IMR-90 (cell line): ENCODE data around the gene SWI5. TPM values are rescaled to one million over a fixed set of nuclear protein-coding genes. Genes with fewer than 3 reads are reported as not detected.
A peak's percentile ranks its signal among the peaks of the same experiment; 100 is the strongest.

Source experiments
- ATAC-seq: fragments of 200-7000 bp; cut with Tn5 transposase; 2 replicates; pipeline ENCODE4 v1.9.1; 2020; ENCODE audit warnings: low read depth, mild to moderate bottlenecking, moderate library complexity
- BruUV-seq: library from RNA; stranded (reverse); fragments of 400-500 nt; replicated peaks from 2 replicates; lab custom pipeline; 2021; lab: Mats Ljungman, UMichigan
- CTCF ChIA-PET: fragments of 300-600 bp; formaldehyde crosslinking; extraction: SDS; loops from one replicate; lab custom pipeline; 2021; ENCODE audit warnings: antibody characterized with exemption; lab: Yijun Ruan, JAX
- POLR2A ChIA-PET: fragments of 300-600 bp; sonication (Branson Sonifier 250); formaldehyde crosslinking; loops from one replicate; lab custom pipeline; 2022; ENCODE audit warnings: antibody characterized with exemption; ENCODE audit not compliant: unreplicated experiment; lab: Charles Lee
- DNase-seq: peaks from one replicate; pipeline ENCODE4 v3.0.0; 2013
- H2AFZ ChIP-seq: replicated peaks from 2 replicates; pipeline ENCODE3; 2013; ENCODE audit warnings: low read length, mild to moderate bottlenecking; ENCODE audit not compliant: poor library complexity
- H2AK5ac ChIP-seq: 2 replicates; pipeline ENCODE4 v1.6.1; 2013; ENCODE audit warnings: low read depth, low read length, inconsistent platforms
- H2AK9ac ChIP-seq: replicated peaks from 2 replicates; pipeline ENCODE3; 2013; ENCODE audit warnings: mild to moderate bottlenecking, low read depth, low read length, moderate library complexity; ENCODE audit not compliant: poor library complexity
- H2BK120ac ChIP-seq: 2 replicates; pipeline ENCODE4 v1.6.1; 2013; ENCODE audit warnings: low read depth, low read length, inconsistent platforms
- H2BK15ac ChIP-seq: 3 replicates; pipeline ENCODE4 v1.6.1; 2013; ENCODE audit warnings: low read depth, low read length, inconsistent platforms
- H2BK20ac ChIP-seq: 2 replicates; pipeline ENCODE4 v1.6.1; 2013; ENCODE audit warnings: low read depth, mild to moderate bottlenecking, inconsistent platforms, low read length, moderate library complexity
- H2BK5ac ChIP-seq: 2 replicates; pipeline ENCODE4 v1.6.1; 2013; ENCODE audit warnings: mild to moderate bottlenecking, low read depth, low read length, inconsistent platforms; ENCODE audit not compliant: poor library complexity, severe bottlenecking
- H3K14ac ChIP-seq: replicated peaks from 2 replicates; pipeline ENCODE4 v1.6.1; 2013; ENCODE audit warnings: low read depth, low read length, inconsistent platforms
- H3K18ac ChIP-seq: 2 replicates; pipeline ENCODE4 v1.6.1; 2013; ENCODE audit warnings: low read depth, low read length, control low read depth
- H3K23ac ChIP-seq: 2 replicates; pipeline ENCODE4 v1.6.1; 2013; ENCODE audit warnings: low read depth, low read length, inconsistent platforms
- H3K27ac ChIP-seq: 2 replicates; pipeline ENCODE4 v1.5.1; 2013; ENCODE audit warnings: mild to moderate bottlenecking, control low read depth, low read length; ENCODE audit not compliant: insufficient read depth
- H3K27me3 ChIP-seq: 2 replicates; pipeline ENCODE4 v1.6.1; 2013; ENCODE audit warnings: low read length; ENCODE audit not compliant: control insufficient read depth, insufficient read depth
- H3K36me3 ChIP-seq: 2 replicates; pipeline ENCODE4 v1.6.1; 2013; ENCODE audit warnings: low read length, mixed read lengths; ENCODE audit not compliant: control insufficient read depth, insufficient read depth
- H3K4ac ChIP-seq: 2 replicates; pipeline ENCODE4 v1.6.1; 2013; ENCODE audit warnings: low read depth, low read length, inconsistent platforms
- H3K4me1 ChIP-seq: 2 replicates; pipeline ENCODE4 v1.6.1; 2013; ENCODE audit warnings: low read length, mixed read lengths; ENCODE audit not compliant: control insufficient read depth, insufficient read depth
- H3K4me2 ChIP-seq: 2 replicates; pipeline ENCODE4 v1.6.1; 2013; ENCODE audit warnings: low read depth, mild to moderate bottlenecking, control low read depth, low read length, moderate library complexity
- H3K4me3 ChIP-seq: 2 replicates; pipeline ENCODE4 v1.5.1; 2013; ENCODE audit warnings: low read depth, mild to moderate bottlenecking, control low read depth, low read length, moderate library complexity; ENCODE audit not compliant: insufficient read depth
- H3K56ac ChIP-seq: 2 replicates; pipeline ENCODE4 v1.6.1; 2013; ENCODE audit warnings: low read length, inconsistent platforms; ENCODE audit not compliant: insufficient read depth; ENCODE audit errors: extremely low read depth
- H3K79me1 ChIP-seq, 2 experiments: 2 replicates each; pipeline ENCODE4 v1.6.1; 2013; ENCODE audit warnings: low read length in 2 of 2, inconsistent platforms in 1 of 2, low read depth in 1 of 2
- H3K9ac ChIP-seq: 2 replicates; pipeline ENCODE4 v1.6.1; 2013; ENCODE audit warnings: low read depth, low read length, control low read depth
- H3K9me1 ChIP-seq: 2 replicates; pipeline ENCODE4 v1.6.1; 2013; ENCODE audit warnings: low read length, inconsistent platforms; ENCODE audit not compliant: insufficient read depth
- H3K9me3 ChIP-seq: 2 replicates; pipeline ENCODE4 v1.6.1; 2013; ENCODE audit warnings: low read length; ENCODE audit not compliant: control insufficient read depth, insufficient read depth
- H4K20me1 ChIP-seq: 2 replicates; pipeline ENCODE4 v1.6.1; 2013; ENCODE audit warnings: low read length, inconsistent platforms; ENCODE audit not compliant: insufficient read depth
- H4K5ac ChIP-seq: 2 replicates; pipeline ENCODE4 v1.6.1; 2013; ENCODE audit warnings: mild to moderate bottlenecking, low read depth, low read length, control low read depth
- H4K8ac ChIP-seq, 2 experiments: 2 replicates each; pipeline ENCODE4 v1.6.1; 2013; ENCODE audit warnings: low read depth in 2 of 2, low read length in 2 of 2, control low read depth in 1 of 2, inconsistent platforms in 1 of 2
- H4K91ac ChIP-seq: 2 replicates; pipeline ENCODE4 v1.6.1; 2013; ENCODE audit warnings: low read depth, low read length, inconsistent platforms; ENCODE audit not compliant: insufficient read depth
- BHLHE40 ChIP-seq: fragments of 150-350 bp; IDR thresholded peaks from 2 replicates; pipeline ENCODE4 v1.6.1; 2016; ENCODE audit warnings: mild to moderate bottlenecking, low read depth, low read length
- CEBPB ChIP-seq: IDR thresholded peaks from 2 replicates; pipeline ENCODE4 v1.6.1; 2012; ENCODE audit warnings: low read depth, low read length, improper control_type of control experiment
- CHD1 ChIP-seq: IDR thresholded peaks from 2 replicates; pipeline ENCODE4 v1.6.1; 2012; ENCODE audit warnings: low read depth, low read length, improper control_type of control experiment
- FOS ChIP-seq: fragments of 150-350 bp; IDR thresholded peaks from 2 replicates; pipeline ENCODE4 v1.6.1; 2016; ENCODE audit warnings: low read depth, low read length
- MXI1 ChIP-seq: IDR thresholded peaks from 2 replicates; pipeline ENCODE4 v1.6.1; 2012; ENCODE audit warnings: low read depth, mild to moderate bottlenecking, low read length, moderate library complexity, borderline replicate concordance
- NFE2L2 ChIP-seq: fragments of 150-350 bp; IDR thresholded peaks from 2 replicates; pipeline ENCODE4 v1.6.1; 2016; ENCODE audit warnings: low read depth, mild to moderate bottlenecking, low read length
- RAD21 ChIP-seq: IDR thresholded peaks from 2 replicates; pipeline ENCODE4 v1.6.1; 2012; ENCODE audit warnings: low read length, improper control_type of control experiment
- RCOR1 ChIP-seq: IDR thresholded peaks from 2 replicates; pipeline ENCODE4 v1.6.1; 2012; ENCODE audit warnings: mild to moderate bottlenecking, low read length, improper control_type of control experiment; ENCODE audit not compliant: insufficient replicate concordance
- RFX5 ChIP-seq: IDR thresholded peaks from 2 replicates; pipeline ENCODE4 v1.8.0; 2012; ENCODE audit warnings: low read depth, mild to moderate bottlenecking, low read length, moderate library complexity
- WGBS, 2 experiments: methylation state at CpG; one replicate each; pipeline versions ENCODE4 v1.1.5 to v1.1.7; 2013; ENCODE audit warnings: missing lambda C conversion rate in 2 of 2; ENCODE audit not compliant: insufficient read length in 1 of 2; ENCODE audit errors: extremely low coverage in 2 of 2; 5-methylcytosine and 5-hydroxymethylcytosine counted together
- dilution Hi-C: fragments of 300-500 bp; cut with HindIII; formaldehyde crosslinking; loops from one replicate; pipeline ENCODE4 v1.14.3; 2018; ENCODE audit warnings: low sequenced_read_pairs; ENCODE audit not compliant: unreplicated experiment
- in situ Hi-C: fragments of 300-500 bp; cut with MboI; formaldehyde crosslinking; loops from 3 replicates; pipeline ENCODE4 v1.14.3; 2019; ENCODE audit warnings: low sequenced_read_pairs, inconsistent platforms, mixed read lengths
- intact Hi-C: fragments of 100-400 bp; cut with micrococcal nuclease; formaldehyde crosslinking; loops from 2 replicates; pipeline ENCODE4 v1.10.0; 2022
- polyA plus RNA-seq, 3 experiments: library from polyadenylated mRNA; depleted of rRNA; stranded (reverse); fragments of >200 nt; gene quantifications; 2 replicates each; pipeline ENCODE4 v1.2.3, GENCODE V29; 2012; ENCODE audit warnings: low replicate concordance in 1 of 3
- total RNA-seq: library from RNA; depleted of rRNA; stranded (reverse); fragments of >200 nt; gene quantifications from 2 replicates; pipeline ENCODE4 v1.2.3, GENCODE V29; 2012
- TF ChIP-seq, protein P1 (sequence below): conservative IDR thresholded peaks from 2 replicates; pipeline ENCODE4 v1.5.1; 2012; ENCODE audit warnings: mild to moderate bottlenecking, low read depth, low read length, improper control_type of control experiment

Gene SWI5
- total and polyA plus RNA-seq, 2 of the 4 experiments (the other 2 are of a cell fraction) = 38.9 to 93.5 TPM

- no peak overlapping the region for H2BK15ac ChIP-seq
- no peak overlapping the region for H3K14ac ChIP-seq
- no peak overlapping the region for H2BK5ac ChIP-seq
- intact Hi-C loops = no loop called here
- ChIA-PET POLR2A (interaction anchor here (0.7 kb wide), 1 partner anchor 24 kb away, joined by 7 read pairs; no protein-coding TSS in a partner anchor), CTCF (no interaction called here)
- no peak for ATAC-seq
- H3K9me3 ChIP-seq = no peaks in the 10 kb centered on the region
- no peak overlapping the region for H4K91ac ChIP-seq
- no peak overlapping the region for H3K18ac ChIP-seq
- TF ChIP-seq NFE2L2 = no peak
- TF ChIP-seq, protein P1, sequence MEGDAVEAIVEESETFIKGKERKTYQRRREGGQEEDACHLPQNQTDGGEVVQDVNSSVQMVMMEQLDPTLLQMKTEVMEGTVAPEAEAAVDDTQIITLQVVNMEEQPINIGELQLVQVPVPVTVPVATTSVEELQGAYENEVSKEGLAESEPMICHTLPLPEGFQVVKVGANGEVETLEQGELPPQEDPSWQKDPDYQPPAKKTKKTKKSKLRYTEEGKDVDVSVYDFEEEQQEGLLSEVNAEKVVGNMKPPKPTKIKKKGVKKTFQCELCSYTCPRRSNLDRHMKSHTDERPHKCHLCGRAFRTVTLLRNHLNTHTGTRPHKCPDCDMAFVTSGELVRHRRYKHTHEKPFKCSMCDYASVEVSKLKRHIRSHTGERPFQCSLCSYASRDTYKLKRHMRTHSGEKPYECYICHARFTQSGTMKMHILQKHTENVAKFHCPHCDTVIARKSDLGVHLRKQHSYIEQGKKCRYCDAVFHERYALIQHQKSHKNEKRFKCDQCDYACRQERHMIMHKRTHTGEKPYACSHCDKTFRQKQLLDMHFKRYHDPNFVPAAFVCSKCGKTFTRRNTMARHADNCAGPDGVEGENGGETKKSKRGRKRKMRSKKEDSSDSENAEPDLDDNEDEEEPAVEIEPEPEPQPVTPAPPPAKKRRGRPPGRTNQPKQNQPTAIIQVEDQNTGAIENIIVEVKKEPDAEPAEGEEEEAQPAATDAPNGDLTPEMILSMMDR = no peak
- TF ChIP-seq MXI1 = no peak
- no peak for TF ChIP-seq RFX5
- TF ChIP-seq BHLHE40 = no peak
- TF ChIP-seq CEBPB = no peak
- TF ChIP-seq CHD1 = no peak
- TF ChIP-seq FOS = no peak
- TF ChIP-seq RAD21 = no peak
- TF ChIP-seq RCOR1 = no peak
- no peak overlapping the region for H3K4me2 ChIP-seq
- H4K20me1 ChIP-seq = peaks cover 6% of the 10 kb centered on the region; the same call in 1 of the 2 replicates
- H3K27ac ChIP-seq = no peak overlapping the region
- no peak overlapping the region for H2BK20ac ChIP-seq
- H3K9me1 ChIP-seq = peaks cover 12% of the 10 kb centered on the region
- H3K56ac ChIP-seq = no peak overlapping the region
- no TSS peak for BruUV-seq
- WGBS, 2 experiments = 60% methylated on average over 1 of the region's 8 CpGs; no CpG with 5 or more reads in 1 of the 2 experiments
- no peak overlapping the region for H3K23ac ChIP-seq
- H2AK9ac ChIP-seq = peak overlapping the region; percentile 5
- no peak overlapping the region for H2AK5ac ChIP-seq
- H3K4me1 ChIP-seq = peaks cover 12% of the 10 kb centered on the region
- H3K4ac ChIP-seq = no peak overlapping the region
- in situ Hi-C loops = no loop called here
- H2AFZ ChIP-seq = no peak overlapping the region
- H2BK120ac ChIP-seq = no peak overlapping the region
- dilution Hi-C loops = no loop called here
- peaks cover 0 to 8% of the 10 kb centered on the region in 2 experiments; a peak in 2 of 4 replicates for H3K79me1 ChIP-seq
- no peak overlapping the region for H4K8ac ChIP-seq
- no peak overlapping the region for H4K5ac ChIP-seq
- H3K9ac ChIP-seq = no peak overlapping the region
- no peaks in the 10 kb centered on the region for H3K27me3 ChIP-seq
- DNase-seq = no peak
- H3K4me3 ChIP-seq = no peak overlapping the region
- H3K36me3 ChIP-seq = no peaks in the 10 kb centered on the region; the same call in 1 of the 2 replicates
Measured at GRCh38 chr9:128249558-128249907, 26.5 kb upstream of the SWI5 start.
